ENCODE results near the gene DSCAML1. TPM values are rescaled to one million over a fixed set of nuclear protein-coding genes. Genes with fewer than 3 reads are reported as not detected.

Gene DSCAML1
- total and polyA plus RNA-seq, 10 of the 15 experiments (the other 5 are each of a cell fraction or from before 2014, with no cell fraction given) = 0.03 to 0.18 (median 0.06) TPM; not detected in 1

DNA sequence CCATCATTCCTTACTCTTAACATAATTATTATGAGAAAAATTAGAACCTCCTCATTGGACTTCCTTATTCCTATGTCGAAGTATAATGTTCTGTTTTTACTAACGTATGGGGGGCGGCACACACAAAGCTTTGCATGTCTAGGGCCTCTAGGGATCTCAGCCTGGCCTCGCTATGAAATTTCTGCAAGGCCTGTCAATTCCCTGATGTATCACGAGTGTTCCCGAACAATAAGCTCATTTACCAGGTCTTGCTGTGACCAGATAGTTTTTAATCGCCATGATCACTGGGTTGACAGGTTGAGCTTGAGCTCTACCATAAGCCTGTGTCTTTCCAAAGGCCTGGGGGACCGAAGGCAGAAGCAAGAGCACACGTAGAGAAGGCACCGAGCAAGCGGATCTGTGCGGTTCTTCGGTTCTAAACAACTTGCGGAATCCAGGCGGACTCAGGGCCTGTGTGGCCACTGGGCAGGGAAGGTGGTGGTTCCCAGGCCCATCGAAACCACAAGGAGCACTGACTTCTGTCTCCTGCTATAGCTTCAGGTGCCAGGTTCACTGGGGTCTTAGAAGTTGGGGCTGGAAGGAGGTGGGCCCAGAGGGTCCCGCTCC lies 37.9 kb upstream of the DSCAML1 start:
- in situ Hi-C loops (cut with MboI) = no loop called here
- intact Hi-C loops (cut with micrococcal nuclease; ENCODE audit: unreplicated experiment) = no loop called here

DNA sequence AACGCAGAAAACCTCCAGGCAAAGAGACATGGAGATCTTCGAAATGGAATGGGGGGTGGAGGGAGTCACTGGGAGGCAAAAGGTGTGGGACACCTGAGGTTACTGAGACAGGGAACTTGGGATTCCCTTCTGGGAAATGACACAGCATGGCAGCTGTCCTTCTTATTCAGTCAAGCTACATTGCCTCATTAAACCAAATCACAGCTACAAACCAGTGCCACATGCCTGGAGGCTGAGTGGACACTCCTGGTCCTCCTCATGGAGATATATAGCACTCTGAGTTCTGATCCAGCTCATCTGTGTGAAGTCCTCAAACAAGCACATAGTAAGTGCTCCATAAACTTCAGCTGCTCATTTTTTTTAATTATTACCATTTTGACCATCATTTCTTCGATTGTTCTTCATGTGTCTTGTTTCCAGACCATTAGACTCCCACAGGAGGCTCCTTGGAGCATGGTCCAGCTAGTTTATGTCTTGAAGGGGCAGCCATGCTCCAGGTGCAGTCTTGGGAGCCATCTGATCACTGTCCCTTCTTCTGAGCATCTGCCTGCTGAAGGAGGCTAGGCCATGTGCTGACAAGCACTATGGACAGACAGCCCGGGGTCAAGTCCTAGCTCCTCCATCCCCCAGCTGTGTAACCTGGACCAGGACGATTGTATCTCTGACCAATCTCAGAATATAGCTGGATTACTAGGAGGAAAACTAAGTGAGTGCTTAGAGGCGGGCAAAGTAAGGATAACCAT lies 37.2 kb upstream of the DSCAML1 start:
- ATAC-seq = no peak
- H4K20me1 ChIP-seq (ENCODE audit: control insufficient read depth, insufficient read depth) = no peaks in the 10 kb centered on the region
- H2AFZ ChIP-seq (ENCODE audit: control insufficient read depth, low read depth, low read length) = no peak overlapping the region
- ChIA-PET SMC1A (ENCODE audit: uncharacterized antibody, unreplicated experiment) (interaction anchor here (0.6 to 3.0 kb wide), 14 partner anchors 9 to 218 kb away, joined by 3 to 20 read pairs (median 4); no protein-coding TSS in a partner anchor), RAD21 (ENCODE audit: unreplicated experiment) (interaction anchor here (0.8 to 22.6 kb wide), 9 partner anchors 9 to 408 kb away, joined by 3 to 393 read pairs (median 4); no protein-coding TSS in a partner anchor), POLR2A (interaction anchor here (0.6 to 0.8 kb wide), 4 partner anchors 9 to 76 kb away, joined by 3 to 4 read pairs (median 3); partner anchors contain the start of gene FXYD2), CTCF (interaction anchor here (1.2 to 6.1 kb wide), 9 partner anchors 10 to 218 kb away, joined by 3 to 48 read pairs (median 20); partner anchors contain the start of gene FXYD2)
- TF ChIP-seq CEBPB (IDR thresholded peaks at IDR 0.05; ENCODE audit: borderline replicate concordance in 1 of 2, low read depth in 2 of 2, low read length in 2 of 2) (no peak), CBX3 (IDR thresholded peaks at IDR 0.05; ENCODE audit: borderline replicate concordance, low read depth) (no peak), MXI1 (IDR thresholded peaks at IDR 0.05; ENCODE audit: low read depth, low read length) (no peak), MYC (IDR thresholded peaks at IDR 0.05; ENCODE audit: insufficient read depth, insufficient read length, insufficient replicate concordance, low read length, severe bottlenecking) (no peak)
- no peaks in the 10 kb centered on the region for H3K36me3 ChIP-seq (ENCODE audit: control insufficient read depth in 2 of 2, insufficient read depth in 2 of 2, low read length in 1 of 2)
- H3K9ac ChIP-seq (ENCODE audit: control insufficient read depth, insufficient read depth, low read length) = no peak overlapping the region
- 10% methylated on average over 6 of the region's 6 CpGs for WGBS (ENCODE audit: insufficient coverage, insufficient replicate concordance, low lambda C conversion rate, missing lambda C conversion rate)
- no peak overlapping the region for H3K4me3 ChIP-seq
- intact Hi-C loops (cut with micrococcal nuclease; ENCODE audit: unreplicated experiment) = no loop called here
- no TSS peak for BruUV-seq (replicated peaks)
- no peak for FAIRE-seq
- H3K27me3 ChIP-seq (replicated peaks in 1 of 2; ENCODE audit: control insufficient read depth in 2 of 2, insufficient read depth in 2 of 2, low read length in 1 of 2) = peaks cover 0 to 7% of the 10 kb centered on the region in 2 experiments; a peak in 1 of 4 replicates
- DNase-seq (ENCODE audit: low read depth, low spot score) = no peak
- no peaks in the 10 kb centered on the region for H3K79me2 ChIP-seq (ENCODE audit: control insufficient read depth, insufficient read depth, low read length)
- in situ Hi-C loops (cut with MboI) = no loop called here
- peaks cover 4% of the 10 kb centered on the region for H3K4me1 ChIP-seq (ENCODE audit: control insufficient read depth, insufficient read depth, low read length)
- H3K9me3 ChIP-seq (replicated peaks; ENCODE audit: control insufficient read depth, insufficient read depth, low read length) = no peaks in the 10 kb centered on the region
- no peak overlapping the region for H3K27ac ChIP-seq (ENCODE audit: control insufficient read depth, insufficient read depth)
- H3K4me2 ChIP-seq (ENCODE audit: control insufficient read depth, insufficient read depth) = no peak overlapping the region

More for the DNA sequence above, 37.9 kb upstream of the DSCAML1 start:
- H3K4me2 ChIP-seq (ENCODE audit: control insufficient read depth, insufficient read depth) = no peak overlapping the region
- FAIRE-seq (no peak), ATAC-seq (no peak), DNase-seq (ENCODE audit: low read depth, low spot score) (no peak)
- no peaks in the 10 kb centered on the region for H3K9me3 ChIP-seq (replicated peaks; ENCODE audit: control insufficient read depth, insufficient read depth, low read length)
- H3K27me3 ChIP-seq (replicated peaks in 1 of 2; ENCODE audit: control insufficient read depth in 2 of 2, insufficient read depth in 2 of 2, low read length in 1 of 2) = peaks cover 0 to 7% of the 10 kb centered on the region in 2 experiments; a peak in 1 of 4 replicates
- ChIA-PET POLR2A (interaction anchor here (0.8 kb wide), 1 partner anchor 18 kb away, joined by 3 read pairs; no protein-coding TSS in a partner anchor), RAD21 (ENCODE audit: unreplicated experiment) (interaction anchor here (0.8 to 22.6 kb wide), 6 partner anchors 10 to 218 kb away, joined by 3 to 393 read pairs (median 5); no protein-coding TSS in a partner anchor), SMC1A (ENCODE audit: uncharacterized antibody, unreplicated experiment) (interaction anchor here (0.6 to 3.0 kb wide), 9 partner anchors 8 to 218 kb away, joined by 3 to 20 read pairs (median 5); no protein-coding TSS in a partner anchor), CTCF (interaction anchor here (1.2 to 6.1 kb wide), 8 partner anchors 9 to 217 kb away, joined by 3 to 48 read pairs (median 22); partner anchors contain the start of gene FXYD2)
- TF ChIP-seq CHD2 (IDR thresholded peaks at IDR 0.05; ENCODE audit: borderline replicate concordance, low read depth, low read length) = no peak
- no peak for TF ChIP-seq LARP7 (IDR thresholded peaks at IDR 0.05)
- TF ChIP-seq MEF2B (IDR thresholded peaks at IDR 0.05; ENCODE audit: partially characterized antibody, poor library complexity, severe bottlenecking) = peak; percentile 18
- TF ChIP-seq ZNF207 (IDR thresholded peaks at IDR 0.05; ENCODE audit: borderline replicate concordance) = no peak
- TF ChIP-seq BACH1 (IDR thresholded peaks at IDR 0.05; ENCODE audit: borderline replicate concordance) = no peak
- no peak for TF ChIP-seq JUND (IDR thresholded peaks at IDR 0.05; ENCODE audit: low read depth, low read length)
- no TSS peak for BruUV-seq (replicated peaks)
- H3K4me1 ChIP-seq (ENCODE audit: control insufficient read depth, insufficient read depth, low read length) = 0 out of 2 replicates have a peak, but pooled peaks cover 3% of the 10 kb centered on the region
- H3K27ac ChIP-seq (ENCODE audit: control insufficient read depth, insufficient read depth) = no peak overlapping the region
- no peak overlapping the region for H3K9ac ChIP-seq (ENCODE audit: control insufficient read depth, insufficient read depth, low read length)
- no peak overlapping the region for H2AFZ ChIP-seq (ENCODE audit: control insufficient read depth, low read depth, low read length)
- no peak overlapping the region for H3K4me3 ChIP-seq
- H3K36me3 ChIP-seq (ENCODE audit: control insufficient read depth in 2 of 2, insufficient read depth in 2 of 2, low read length in 1 of 2) = no peaks in the 10 kb centered on the region
- 35% methylated on average over 15 of the region's 17 CpGs for WGBS (ENCODE audit: insufficient coverage, insufficient replicate concordance, low lambda C conversion rate, missing lambda C conversion rate)
- no peaks in the 10 kb centered on the region for H4K20me1 ChIP-seq (ENCODE audit: control insufficient read depth, insufficient read depth)
- H3K79me2 ChIP-seq (ENCODE audit: control insufficient read depth, insufficient read depth, low read length) = no peaks in the 10 kb centered on the region

Data from GM12878 (cell line).